Activated gamma-delta T cell (primary cell): Measurements from ENCODE around the gene COG8.

ENCODE experiments used
- DNase-seq: peaks from one replicate; lab custom pipeline; 2025; lab: John Stamatoyannopoulos, UW

The COG8 gene

GRCh38 chr16:69286941-69287713 is 52.2 kb downstream of the COG8 start:
- DNase-seq: no peak

- no peak for DNase-seq
Observed at GRCh38 chr16:69285240-69285639, 54.1 kb downstream of the COG8 start.

- DNase-seq: no peak
Observed at GRCh38 chr16:69283851-69284250, 55.5 kb downstream of the COG8 start.

DNA sequence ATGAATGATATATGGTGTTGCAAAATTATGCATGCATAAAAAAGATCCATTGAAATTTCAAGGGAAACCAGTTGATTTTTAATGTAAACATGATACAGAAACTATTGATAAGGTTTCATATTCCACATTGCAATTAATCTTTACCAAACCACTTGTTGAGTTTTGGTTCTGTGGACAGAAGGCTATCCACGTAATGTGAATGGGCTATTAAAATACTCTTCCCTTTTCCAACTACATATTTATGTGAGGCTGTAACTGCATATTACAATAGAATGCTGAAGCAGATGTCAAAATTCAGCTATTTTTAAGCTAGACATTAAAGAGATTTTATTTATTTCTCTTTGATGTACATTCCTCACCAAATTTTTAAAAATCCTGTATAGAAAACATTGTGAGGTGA is 62.0 kb downstream of the COG8 start:
- no peak for DNase-seq
